Upper lobe of left lung (tissue), 6 donors: Measurements from ENCODE around the gene ITSN2. TPM values are rescaled to one million over a fixed set of nuclear protein-coding genes. Genes with fewer than 3 reads are reported as not detected.

Experiments
- ATAC-seq, 2 donors: fragments of 200-7000 bp; cut with Tn5 transposase; one replicate each; pipeline ENCODE4 v1.9.1; 2022; ENCODE audit warnings: mild to moderate bottlenecking in 2 of 2, moderate library complexity in 2 of 2; ENCODE audit not compliant: low FRiP score in 2 of 2
- DNase-seq, 2 donors: peaks; one replicate each; pipeline ENCODE4 v3.0.0-alpha.2; 2019 to 2020
- H3K27ac ChIP-seq, 4 donors: fragments of 200-600 bp; sonication (generic); one replicate each; pipeline ENCODE4 v1.5.1; 2016 to 2019
- H3K27me3 ChIP-seq, 4 donors: fragments of 200-600 bp; sonication (generic); one replicate each; pipeline ENCODE4 v1.5.1; 2017 to 2019
- H3K36me3 ChIP-seq, 4 donors: fragments of 200-600 bp; sonication (generic); one replicate each; pipeline ENCODE4 v1.5.1; 2016 to 2019
- H3K4me1 ChIP-seq, 4 donors: fragments of 200-600 bp; sonication (generic); one replicate each; pipeline ENCODE4 v1.5.1; 2018 to 2019
- H3K4me3 ChIP-seq, 4 donors: fragments of 200-600 bp; sonication (generic); one replicate each; pipeline ENCODE4 v1.5.1; 2017 to 2019; ENCODE audit warnings: mild to moderate bottlenecking in 2 of 4, moderate library complexity in 1 of 4
- H3K9me3 ChIP-seq, 4 donors: fragments of 200-600 bp; sonication (generic); one replicate each; pipeline ENCODE4 v1.5.1; 2018 to 2019
- EP300 ChIP-seq, 4 donors: sonication (generic); formaldehyde crosslinking; IDR thresholded peaks; one replicate each; pipeline ENCODE4 v1.5.1; 2017; ENCODE audit warnings: antibody characterized with exemption in 4 of 4, control low read depth in 2 of 4
- POLR2A ChIP-seq, 4 donors: fragments of 450-650 bp; IDR thresholded peaks; one replicate each; pipeline ENCODE4 v1.5.1; 2016 to 2017; ENCODE audit warnings: antibody characterized with exemption in 4 of 4, mild to moderate bottlenecking in 2 of 4
- POLR2AphosphoS5 ChIP-seq, 2 donors: sonication (generic); formaldehyde crosslinking; IDR thresholded peaks; one replicate each; pipeline ENCODE4 v1.5.1; 2017; ENCODE audit warnings: antibody characterized with exemption in 2 of 2
- WGBS, 2 donors: methylation state at CpG; one replicate each; pipeline ENCODE4 v1.1.5; 2017 to 2018; 5-methylcytosine and 5-hydroxymethylcytosine counted together
- total RNA-seq, 6 donors: library from RNA; depleted of rRNA in 4 of 6; stranded (reverse); fragments of >200 nt in 4 of 6; gene quantifications; one replicate each; pipeline versions ENCODE4 v1.1.0 to v1.2.1, GENCODE V29; 2016 to 2021
- TF ChIP-seq, protein P1 (sequence below), 6 experiments: fragments of 450-650 bp in 4 of 6; fragments of 200-600 bp in 2 of 6; sonication (generic) in 2 of 6; IDR thresholded peaks; one replicate each; pipeline ENCODE4 v1.5.1; 2016 to 2019; ENCODE audit warnings: antibody characterized with exemption in 6 of 6
- donor health status: DM: no; HTN: no; CAD: no; lungs with moderate emphysema.
- donor health status: DM: no; HTN: yes; CAD: no; lungs with severe emphysema.

The ITSN2 gene
- total RNA-seq, 6 donors from 2014 or later: 73.4 to 119 (median 91.3) TPM

DNA sequence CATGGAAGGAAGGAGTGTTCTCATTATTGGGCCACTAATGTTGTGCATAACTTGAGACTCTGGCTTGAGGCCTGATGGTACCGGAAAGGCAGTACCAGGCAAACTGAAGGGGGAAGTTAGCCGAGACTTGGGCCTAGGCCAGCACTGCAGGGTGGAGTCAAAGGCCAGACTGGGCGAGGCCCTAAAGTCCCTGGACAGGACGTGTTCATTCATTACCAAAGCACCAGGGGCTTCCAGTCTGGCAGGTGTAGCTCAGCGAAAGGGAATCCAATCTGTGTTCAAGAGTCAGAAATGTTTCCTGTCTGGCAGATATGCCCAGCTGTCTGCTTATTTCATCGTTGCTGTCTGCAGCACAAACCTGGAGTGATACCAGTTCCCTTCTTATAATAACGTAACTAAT is 4.7 kb upstream of the ITSN2 start:
- Histone ChIP-seq H3K9me3 (no peaks in the 10 kb centered on the region), H3K4me3 (no peak overlapping the region), H3K27ac (peak overlapping the region; percentile 48 to 81 (median 68)), H3K36me3 (no peaks in the 10 kb centered on the region), H3K27me3 (no peaks in the 10 kb centered on the region), H3K4me1 (peaks cover 16 to 30% (median 24%) of the 10 kb centered on the region in 4 donors)
- DNase-seq (peak; percentile 21 to 96), ATAC-seq (peak; percentile 91)
- TF ChIP-seq EP300 (IDR thresholded peaks at IDR 0.05): peak in 2 of 4 donors; percentile 70 to 83
- TF ChIP-seq, protein P1, sequence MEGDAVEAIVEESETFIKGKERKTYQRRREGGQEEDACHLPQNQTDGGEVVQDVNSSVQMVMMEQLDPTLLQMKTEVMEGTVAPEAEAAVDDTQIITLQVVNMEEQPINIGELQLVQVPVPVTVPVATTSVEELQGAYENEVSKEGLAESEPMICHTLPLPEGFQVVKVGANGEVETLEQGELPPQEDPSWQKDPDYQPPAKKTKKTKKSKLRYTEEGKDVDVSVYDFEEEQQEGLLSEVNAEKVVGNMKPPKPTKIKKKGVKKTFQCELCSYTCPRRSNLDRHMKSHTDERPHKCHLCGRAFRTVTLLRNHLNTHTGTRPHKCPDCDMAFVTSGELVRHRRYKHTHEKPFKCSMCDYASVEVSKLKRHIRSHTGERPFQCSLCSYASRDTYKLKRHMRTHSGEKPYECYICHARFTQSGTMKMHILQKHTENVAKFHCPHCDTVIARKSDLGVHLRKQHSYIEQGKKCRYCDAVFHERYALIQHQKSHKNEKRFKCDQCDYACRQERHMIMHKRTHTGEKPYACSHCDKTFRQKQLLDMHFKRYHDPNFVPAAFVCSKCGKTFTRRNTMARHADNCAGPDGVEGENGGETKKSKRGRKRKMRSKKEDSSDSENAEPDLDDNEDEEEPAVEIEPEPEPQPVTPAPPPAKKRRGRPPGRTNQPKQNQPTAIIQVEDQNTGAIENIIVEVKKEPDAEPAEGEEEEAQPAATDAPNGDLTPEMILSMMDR (IDR thresholded peaks at IDR 0.05): peak in 1 of 6 experiments; percentile 13
- peak; percentile 57 to 88 for TF ChIP-seq POLR2AphosphoS5 (IDR thresholded peaks at IDR 0.05)
- TF ChIP-seq POLR2A (IDR thresholded peaks at IDR 0.05): peak in 1 of 4 donors; percentile 11
- WGBS, 2 donors: 10 to 32% methylated on average over 7 of the region's 7 CpGs

DNA sequence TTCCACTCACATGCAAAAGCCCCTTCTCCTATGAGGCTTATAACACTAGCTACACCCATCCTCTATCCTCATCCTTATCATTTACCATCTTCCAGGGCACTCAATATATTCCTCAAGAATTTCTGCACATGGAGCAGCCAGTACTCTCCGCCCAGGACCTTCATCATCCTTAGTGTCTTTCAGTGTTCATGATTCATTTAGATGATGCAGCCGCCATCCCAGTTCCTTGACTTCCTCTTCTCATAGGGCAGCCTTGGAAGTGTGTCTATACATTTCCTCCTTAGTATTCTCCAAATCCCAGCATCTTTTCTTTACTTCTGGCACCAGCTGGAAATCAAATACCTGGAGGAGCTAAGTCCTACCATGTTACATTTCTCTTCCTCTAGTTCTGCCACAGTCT is 3.0 kb upstream of the ITSN2 start:
- ATAC-seq: no peak
- H3K9me3 ChIP-seq: no peaks in the 10 kb centered on the region
- no peaks in the 10 kb centered on the region for H3K36me3 ChIP-seq
- no peak overlapping the region for H3K4me3 ChIP-seq
- DNase-seq: no peak
- H3K4me1 ChIP-seq: peaks cover 20 to 30% (median 26%) of the 10 kb centered on the region in 4 donors
- H3K27me3 ChIP-seq: no peaks in the 10 kb centered on the region
- TF ChIP-seq POLR2A (IDR thresholded peaks at IDR 0.05) (no peak), POLR2AphosphoS5 (IDR thresholded peaks at IDR 0.05) (no peak), EP300 (IDR thresholded peaks at IDR 0.05) (no peak)
- TF ChIP-seq, protein P1 (IDR thresholded peaks at IDR 0.05): no peak
- H3K27ac ChIP-seq: no peak overlapping the region
- 85 to 87% methylated on average over 2 of the region's 2 CpGs for WGBS, 2 donors

DNA sequence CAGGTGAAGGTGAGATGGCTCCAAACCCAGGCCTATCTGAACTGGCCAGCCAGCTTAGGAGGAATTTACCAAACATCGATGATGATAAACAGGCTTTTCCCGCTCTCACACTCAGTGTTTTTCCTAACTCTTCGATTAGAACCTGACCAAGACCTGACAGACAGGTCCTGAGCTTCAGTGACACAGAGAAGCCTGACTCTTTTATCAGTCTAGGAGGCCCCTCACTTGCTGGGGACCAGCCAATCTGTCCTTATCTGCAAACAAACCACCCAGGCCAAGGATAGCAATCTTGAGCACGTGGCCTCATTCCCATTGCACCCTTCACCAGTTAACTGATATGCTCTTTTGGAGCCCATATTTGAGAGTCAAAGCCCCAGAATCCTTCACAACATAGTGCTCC is 1.9 kb upstream of the ITSN2 start:
- Histone ChIP-seq H3K4me3 (no peak overlapping the region), H3K9me3 (no peaks in the 10 kb centered on the region), H3K36me3 (no peaks in the 10 kb centered on the region), H3K27me3 (no peaks in the 10 kb centered on the region), H3K27ac (no peak overlapping the region), H3K4me1 (peaks cover 20 to 37% (median 28%) of the 10 kb centered on the region in 4 donors)
- WGBS, 2 donors: 76 to 84% methylated on average over 3 to 4 of the region's 4 CpGs
- TF ChIP-seq, protein P1 (IDR thresholded peaks at IDR 0.05): no peak
- no peak for TF ChIP-seq POLR2A (IDR thresholded peaks at IDR 0.05)
- TF ChIP-seq POLR2AphosphoS5 (IDR thresholded peaks at IDR 0.05): no peak
- no peak for TF ChIP-seq EP300 (IDR thresholded peaks at IDR 0.05)
- DNase-seq: no peak
- ATAC-seq: no peak

DNA sequence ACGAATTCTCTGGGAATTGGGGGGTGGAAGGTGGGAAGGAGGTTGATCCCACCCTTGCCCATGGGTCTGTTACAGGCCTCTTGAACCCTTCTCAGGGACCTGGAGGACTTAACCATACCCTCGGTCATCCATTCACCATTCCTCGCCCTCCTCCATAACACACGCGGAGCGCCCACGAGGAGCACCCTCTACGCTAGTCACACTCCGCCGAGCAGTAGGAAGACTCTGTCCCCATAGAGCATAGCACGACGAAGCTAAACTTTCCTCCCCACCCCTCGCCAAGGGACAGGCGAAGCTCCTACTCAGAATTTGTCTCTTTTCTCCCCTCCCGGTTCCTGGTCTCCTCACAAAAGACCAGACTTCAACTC is 611 bp upstream of the ITSN2 start:
- no peak for TF ChIP-seq POLR2AphosphoS5 (IDR thresholded peaks at IDR 0.05)
- TF ChIP-seq EP300 (IDR thresholded peaks at IDR 0.05): no peak
- TF ChIP-seq, protein P1 (IDR thresholded peaks at IDR 0.05): no peak
- no peak for TF ChIP-seq POLR2A (IDR thresholded peaks at IDR 0.05)
- DNase-seq (no peak), ATAC-seq (peak in 1 of 2 donors; percentile 17)
- Histone ChIP-seq H3K4me1 (peaks cover 19 to 35% (median 27%) of the 10 kb centered on the region in 4 donors), H3K4me3 (peak overlapping the region; percentile 78 to 97 (median 91)), H3K27me3 (no peaks in the 10 kb centered on the region), H3K9me3 (no peaks in the 10 kb centered on the region), H3K27ac (peak overlapping the region; percentile 97 to 100 (median 98)), H3K36me3 (no peaks in the 10 kb centered on the region)
- 88 to 95% methylated on average over 14 to 15 of the region's 15 CpGs for WGBS, 2 donors
